OCI-M2 (cell line): ENCODE data around the gene DSCAM.

Experiments
- DNase-seq: peaks from one replicate; lab custom pipeline; 2025; ENCODE audit not compliant: unreplicated experiment; lab: John Stamatoyannopoulos, UW

DSCAM gene

GRCh38 chr21:40769231-40769630 is 77.7 kb downstream of the DSCAM start:
- DNase-seq: no peak

GRCh38 chr21:40768056-40768455 is 78.9 kb downstream of the DSCAM start:
- DNase-seq: no peak

- DNase-seq: no peak
Observed at GRCh38 chr21:40766381-40766780, 80.6 kb downstream of the DSCAM start.

- DNase-seq: no peak
Observed at GRCh38 chr21:40765811-40766210, 81.1 kb downstream of the DSCAM start.

- DNase-seq: no peak
Observed at GRCh38 chr21:40760821-40761220, 86.1 kb downstream of the DSCAM start.

- no peak for DNase-seq
Observed at GRCh38 chr21:40759061-40759460, 87.9 kb downstream of the DSCAM start.

GRCh38 chr21:40757366-40757765 is 89.6 kb downstream of the DSCAM start:
- DNase-seq: no peak

GRCh38 chr21:40754466-40754865 is 92.5 kb downstream of the DSCAM start:
- no peak for DNase-seq

GRCh38 chr21:40753756-40754155 is 93.2 kb downstream of the DSCAM start:
- DNase-seq: no peak

GRCh38 chr21:40752125-40752524 is 94.8 kb downstream of the DSCAM start:
- DNase-seq: no peak

GRCh38 chr21:40751221-40751620 is 95.7 kb downstream of the DSCAM start:
- no peak for DNase-seq

- no peak for DNase-seq
Observed at GRCh38 chr21:40736145-40736544, 110.8 kb downstream of the DSCAM start.

- no peak for DNase-seq
Observed at GRCh38 chr21:40733024-40733397, 113.9 kb downstream of the DSCAM start.

- DNase-seq: no peak
Observed at GRCh38 chr21:40732253-40733023, 114.5 kb downstream of the DSCAM start.

- no peak for DNase-seq
Observed at GRCh38 chr21:40731206-40731605, 115.8 kb downstream of the DSCAM start.

- DNase-seq: no peak
Observed at GRCh38 chr21:40730426-40730800, 116.5 kb downstream of the DSCAM start.

GRCh38 chr21:40729761-40730425 is 117.1 kb downstream of the DSCAM start:
- no peak for DNase-seq

- DNase-seq: no peak
Observed at GRCh38 chr21:40723966-40724365, 123.0 kb downstream of the DSCAM start.

GRCh38 chr21:40723317-40723716 is 123.6 kb downstream of the DSCAM start:
- DNase-seq: no peak

GRCh38 chr21:40719615-40720014 is 127.3 kb downstream of the DSCAM start:
- no peak for DNase-seq

GRCh38 chr21:40717028-40717427 is 129.9 kb downstream of the DSCAM start:
- no peak for DNase-seq

GRCh38 chr21:40714536-40714935 is 132.4 kb downstream of the DSCAM start:
- DNase-seq: no peak
